GM10266 (cell line): ENCODE measurements around the gene MXRA8.

Experiments used
- DNase-seq: peaks from one replicate; pipeline ENCODE4 v3.0.0; 2012; ENCODE audit errors: extremely low spot score
- TF ChIP-seq, protein P1 (sequence below): IDR thresholded peaks from 2 replicates; pipeline ENCODE4 v1.5.1; 2012; ENCODE audit warnings: mild to moderate bottlenecking, low read depth; ENCODE audit not compliant: control insufficient read depth, insufficient read depth; ENCODE audit errors: missing control alignments

MXRA8 gene

GRCh38 chr1:1334835-1335234 lies 23.5 kb downstream of the MXRA8 start:
- DNase-seq, result no peak
- TF ChIP-seq, protein P1, sequence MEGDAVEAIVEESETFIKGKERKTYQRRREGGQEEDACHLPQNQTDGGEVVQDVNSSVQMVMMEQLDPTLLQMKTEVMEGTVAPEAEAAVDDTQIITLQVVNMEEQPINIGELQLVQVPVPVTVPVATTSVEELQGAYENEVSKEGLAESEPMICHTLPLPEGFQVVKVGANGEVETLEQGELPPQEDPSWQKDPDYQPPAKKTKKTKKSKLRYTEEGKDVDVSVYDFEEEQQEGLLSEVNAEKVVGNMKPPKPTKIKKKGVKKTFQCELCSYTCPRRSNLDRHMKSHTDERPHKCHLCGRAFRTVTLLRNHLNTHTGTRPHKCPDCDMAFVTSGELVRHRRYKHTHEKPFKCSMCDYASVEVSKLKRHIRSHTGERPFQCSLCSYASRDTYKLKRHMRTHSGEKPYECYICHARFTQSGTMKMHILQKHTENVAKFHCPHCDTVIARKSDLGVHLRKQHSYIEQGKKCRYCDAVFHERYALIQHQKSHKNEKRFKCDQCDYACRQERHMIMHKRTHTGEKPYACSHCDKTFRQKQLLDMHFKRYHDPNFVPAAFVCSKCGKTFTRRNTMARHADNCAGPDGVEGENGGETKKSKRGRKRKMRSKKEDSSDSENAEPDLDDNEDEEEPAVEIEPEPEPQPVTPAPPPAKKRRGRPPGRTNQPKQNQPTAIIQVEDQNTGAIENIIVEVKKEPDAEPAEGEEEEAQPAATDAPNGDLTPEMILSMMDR, result no peak

DNA sequence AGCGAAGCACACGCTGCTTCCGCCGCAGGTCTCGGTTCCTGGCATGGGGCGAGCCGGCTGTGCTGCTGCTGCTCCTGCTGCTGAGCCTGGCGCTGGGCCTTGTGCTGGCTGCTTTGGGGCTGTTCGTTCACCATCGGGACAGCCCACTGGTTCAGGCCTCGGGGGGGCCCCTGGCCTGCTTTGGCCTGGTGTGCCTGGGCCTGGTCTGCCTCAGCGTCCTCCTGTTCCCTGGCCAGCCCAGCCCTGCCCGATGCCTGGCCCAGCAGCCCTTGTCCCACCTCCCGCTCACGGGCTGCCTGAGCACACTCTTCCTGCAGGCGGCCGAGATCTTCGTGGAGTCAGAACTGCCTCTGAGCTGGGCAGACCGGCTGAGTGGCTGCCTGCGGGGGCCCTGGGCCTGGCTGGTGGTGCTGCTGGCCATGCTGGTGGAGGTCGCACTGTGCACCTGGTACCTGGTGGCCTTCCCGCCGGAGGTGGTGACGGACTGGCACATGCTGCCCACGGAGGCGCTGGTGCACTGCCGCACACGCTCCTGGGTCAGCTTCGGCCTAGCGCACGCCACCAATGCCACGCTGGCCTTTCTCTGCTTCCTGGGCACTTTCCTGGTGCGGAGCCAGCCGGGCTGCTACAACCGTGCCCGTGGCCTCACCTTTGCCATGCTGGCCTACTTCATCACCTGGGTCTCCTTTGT lies 24.7 kb downstream of the MXRA8 start:
- DNase-seq, result no peak
- TF ChIP-seq, protein P1, result no peak

DNA sequence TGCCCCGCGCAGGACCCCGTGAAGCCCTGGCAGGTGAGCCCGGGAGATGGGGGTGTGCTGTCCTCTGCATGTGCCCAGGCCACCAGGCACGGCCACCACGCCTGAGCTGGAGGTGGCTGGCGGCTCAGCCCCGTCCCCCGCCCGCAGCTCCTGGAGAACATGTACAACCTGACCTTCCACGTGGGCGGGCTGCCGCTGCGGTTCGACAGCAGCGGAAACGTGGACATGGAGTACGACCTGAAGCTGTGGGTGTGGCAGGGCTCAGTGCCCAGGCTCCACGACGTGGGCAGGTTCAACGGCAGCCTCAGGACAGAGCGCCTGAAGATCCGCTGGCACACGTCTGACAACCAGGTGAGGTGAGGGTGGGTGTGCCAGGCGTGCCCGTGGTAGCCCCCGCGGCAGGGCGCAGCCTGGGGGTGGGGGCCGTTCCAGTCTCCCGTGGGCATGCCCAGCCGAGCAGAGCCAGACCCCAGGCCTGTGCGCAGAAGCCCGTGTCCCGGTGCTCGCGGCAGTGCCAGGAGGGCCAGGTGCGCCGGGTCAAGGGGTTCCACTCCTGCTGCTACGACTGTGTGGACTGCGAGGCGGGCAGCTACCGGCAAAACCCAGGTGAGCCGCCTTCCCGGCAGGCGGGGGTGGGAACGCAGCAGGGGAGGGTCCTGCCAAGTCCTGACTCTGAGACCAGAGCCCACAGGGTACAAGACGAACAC lies 25.4 kb downstream of the MXRA8 start:
- TF ChIP-seq, protein P1, result no peak
- no peak for DNase-seq

- no peak for DNase-seq
- TF ChIP-seq, protein P1, result no peak
Observed at GRCh38 chr1:1332031-1332755, 26.2 kb downstream of the MXRA8 start.

GRCh38 chr1:1331068-1331965 lies 27.0 kb downstream of the MXRA8 start, which contains the start of gene TAS1R3:
Gene TAS1R3, plus strand, starts transcription at chr1:1331280. Its CDS starts 66 bp downstream, at chr1:1331346.
- TF ChIP-seq, protein P1, result no peak

DNA sequence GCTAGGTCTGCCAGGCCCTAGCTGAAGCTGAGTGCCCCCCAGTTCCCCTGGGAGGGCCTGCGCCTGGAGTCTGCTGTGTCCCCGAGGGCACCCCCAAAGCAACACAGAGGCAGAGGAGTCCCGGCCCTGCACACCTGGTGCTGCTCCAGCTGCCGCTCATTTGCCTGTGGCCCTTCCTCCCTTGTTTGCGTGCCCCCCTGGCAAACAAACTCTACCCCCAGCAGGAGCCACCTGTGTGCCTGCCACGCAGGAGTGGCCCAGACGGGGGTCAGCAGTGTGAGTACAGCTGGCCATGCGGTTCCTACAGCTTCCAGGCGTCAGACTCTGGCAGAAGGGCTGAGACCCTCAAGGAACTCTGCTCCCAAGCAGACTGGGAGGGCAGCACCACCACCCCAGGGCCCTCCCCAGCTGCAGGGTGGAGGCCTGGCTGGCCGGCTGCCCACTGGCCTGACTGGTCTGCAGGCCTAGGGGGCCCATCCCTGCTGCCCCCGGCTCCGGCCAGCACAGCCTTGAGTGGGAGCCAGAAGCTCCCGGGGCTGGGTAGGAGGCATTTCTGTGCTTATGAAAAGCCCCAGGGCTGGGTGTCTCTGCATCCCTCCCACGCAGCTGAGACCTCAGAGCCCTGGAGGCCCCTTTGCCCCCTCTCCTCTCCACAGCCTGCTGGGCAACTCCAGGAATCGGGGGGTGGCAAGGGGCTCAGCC lies 27.8 kb downstream of the MXRA8 start:
- TF ChIP-seq, protein P1, result no peak
- DNase-seq, result no peak

More at GRCh38 chr1:1331068-1331965, 27.0 kb downstream of the MXRA8 start, which contains the start of gene TAS1R3:
- no peak for DNase-seq
